Naive thymus-derived CD8-positive, alpha-beta T cell (primary cell): ENCODE data around the gene GIPR. TPM values are rescaled to one million over a fixed set of nuclear protein-coding genes. Genes with fewer than 3 reads are reported as not detected.
"Not testable (repeated sequence)": the region's sequence is repeated elsewhere in the genome, so short reads cannot be mapped to it uniquely, and the experiment has no call there.

ENCODE experiments used
- ATAC-seq, 2 donors: fragments of 150-1000 bp; cut with Tn5 transposase in 1 of 2; sonication (Bioruptor Pico), chemical (Tn5 transposase) in 1 of 2; 1 replicate in 1 of 2; 2 replicates in 1 of 2; pipeline ENCODE4 v1.10.0; 2021; ENCODE audit warnings: mild to moderate bottlenecking in 2 of 2, moderate library complexity in 2 of 2
- POLR2A ChIA-PET: fragments of 350-600 bp; sonication (Branson Sonifier 250); formaldehyde crosslinking; loops from one replicate; lab custom pipeline; 2021; ENCODE audit warnings: antibody characterized with exemption; lab: Charles Lee
- DNase-seq, 10 donors: peaks; one replicate each; pipeline versions ENCODE4 v3.0.0 to v3.0.0-alpha.2; 2020 to 2022
- H3K27ac Mint-ChIP-seq, 10 donors: one replicate each; pipeline ENCODE4 v1.8.0; 2020 to 2022; ENCODE audit warnings: mild to moderate bottlenecking in 10 of 10, mixed read lengths in 10 of 10, moderate library complexity in 4 of 10, inconsistent platforms in 1 of 10
- H3K27me3 Mint-ChIP-seq, 5 donors: one replicate each; pipeline ENCODE4 v1.8.0; 2021 to 2022; ENCODE audit warnings: mixed read lengths in 5 of 5
- H3K36me3 Mint-ChIP-seq, 3 donors: one replicate each; pipeline ENCODE4 v1.8.0; 2020 to 2022; ENCODE audit warnings: mixed read lengths in 3 of 3, mild to moderate bottlenecking in 2 of 3, inconsistent platforms in 1 of 3
- H3K4me1 Mint-ChIP-seq, 4 donors: one replicate each; pipeline ENCODE4 v1.8.0; 2021 to 2022; ENCODE audit warnings: mixed read lengths in 4 of 4
- H3K4me3 Mint-ChIP-seq, 10 donors: one replicate each; pipeline ENCODE4 v1.8.0; 2020 to 2022; ENCODE audit warnings: mild to moderate bottlenecking in 10 of 10, mixed read lengths in 10 of 10, moderate library complexity in 6 of 10, inconsistent platforms in 1 of 10
- H3K9me3 Mint-ChIP-seq, 9 donors: one replicate each; pipeline ENCODE4 v1.8.0; 2020 to 2022; ENCODE audit warnings: mixed read lengths in 9 of 9, mild to moderate bottlenecking in 3 of 9, inconsistent platforms in 1 of 9, moderate library complexity in 1 of 9
- polyA plus RNA-seq, 3 donors: library from polyadenylated mRNA; unstranded; fragments of 300-500 nt; fragmentation: Illumina TruSeq; gene quantifications; one replicate each; pipeline ENCODE4 v1.2.3, GENCODE V29; 2021
- total RNA-seq, 8 experiments: library from RNA in 2 of 8; stranded (reverse) in 2 of 8; gene quantifications; one replicate each; pipeline ENCODE4 v1.2.3 and lab custom pipeline; 2021 to 2026

The GIPR gene
- total and polyA plus RNA-seq, 5 experiments from 2014 or later, result 0.38 to 10.4 (median 5.1) TPM; not detected in 1

DNA sequence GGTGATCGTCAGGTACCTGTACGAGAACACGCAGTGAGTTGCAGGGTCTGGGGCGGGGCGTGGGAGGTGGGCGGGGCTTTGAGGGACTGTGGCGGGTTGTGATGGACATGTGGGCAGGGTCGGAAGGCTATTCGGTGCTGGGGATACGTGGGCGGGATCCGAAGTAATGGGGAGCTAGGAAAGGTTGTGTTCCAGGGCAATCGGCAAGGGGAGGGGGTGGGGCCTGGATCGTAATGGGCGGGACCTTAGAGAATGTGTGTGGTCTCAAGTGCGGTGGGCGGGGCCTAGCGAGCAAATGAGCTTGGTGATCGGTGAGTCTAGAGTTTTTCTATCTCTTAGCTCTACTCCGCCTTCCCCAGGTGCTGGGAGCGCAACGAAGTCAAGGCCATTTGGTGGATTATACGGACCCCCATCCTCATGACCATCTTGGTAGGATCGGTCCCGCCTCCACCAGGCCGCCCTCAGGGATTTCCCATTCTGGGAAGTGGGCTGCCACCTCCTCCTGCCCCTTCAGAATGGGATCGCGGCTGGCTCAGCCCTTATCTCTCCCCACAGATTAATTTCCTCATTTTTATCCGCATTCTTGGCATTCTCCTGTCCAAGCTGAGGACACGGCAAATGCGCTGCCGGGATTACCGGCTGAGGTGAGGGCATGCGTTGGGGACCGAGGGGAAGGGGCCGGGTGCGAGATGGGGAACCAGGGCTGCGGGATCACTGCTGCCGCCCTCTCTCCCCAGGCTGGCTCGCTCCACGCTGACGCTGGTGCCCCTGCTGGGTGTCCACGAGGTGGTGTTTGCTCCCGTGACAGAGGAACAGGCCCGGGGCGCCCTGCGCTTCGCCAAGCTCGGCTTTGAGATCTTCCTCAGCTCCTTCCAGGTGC is 9.6 kb downstream of the GIPR start:
- ATAC-seq (peak; percentile 61 to 68), DNase-seq (peak; percentile 58 to 90 (median 80))
- POLR2A ChIA-PET, result interaction anchor here (0.6 to 2.8 kb wide), 11 partner anchors 8 to 210 kb away, joined by 3 to 16 read pairs (median 4); partner anchors contain the start of genes FOSB, GIPR, QPCTL and SIX5

DNA sequence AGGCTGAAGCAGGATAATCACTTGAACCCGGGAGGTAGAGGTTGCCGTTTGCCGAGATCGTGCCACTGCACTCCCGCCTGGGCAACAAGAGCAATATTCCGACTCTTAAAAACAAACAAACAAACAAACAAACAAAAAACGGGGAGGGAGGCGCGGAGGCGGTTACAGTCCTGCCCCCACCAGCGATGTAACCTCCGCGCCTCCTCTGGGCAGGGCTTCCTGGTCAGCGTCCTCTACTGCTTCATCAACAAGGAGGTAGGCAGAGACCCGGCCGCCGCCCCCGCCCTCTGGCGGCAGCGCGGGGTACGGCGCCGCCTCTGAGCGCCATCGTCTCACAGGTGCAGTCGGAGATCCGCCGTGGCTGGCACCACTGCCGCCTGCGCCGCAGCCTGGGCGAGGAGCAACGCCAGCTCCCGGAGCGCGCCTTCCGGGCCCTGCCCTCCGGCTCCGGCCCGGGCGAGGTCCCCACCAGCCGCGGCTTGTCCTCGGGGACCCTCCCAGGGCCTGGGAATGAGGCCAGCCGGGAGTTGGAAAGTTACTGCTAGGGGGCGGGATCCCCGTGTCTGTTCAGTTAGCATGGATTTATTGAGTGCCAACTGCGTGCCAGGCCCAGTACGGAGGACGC is 13.5 kb downstream of the GIPR start:
- H3K9me3 Mint-ChIP-seq, result no peaks in the 10 kb centered on the region
- peak; percentile 73 to 89 (median 86) for DNase-seq
- peak overlapping the region in 8 of 10 donors; percentile 48 to 87 (median 78) for H3K27ac Mint-ChIP-seq
- peak overlapping the region; percentile 70 to 88 (median 78) for H3K4me3 Mint-ChIP-seq
- peaks cover 0 to 5% (median 0%) of the 10 kb centered on the region in 5 donors for H3K27me3 Mint-ChIP-seq
- ATAC-seq, result peak; percentile 75 to 82
- peaks cover 0 to 28% (median 9%) of the 10 kb centered on the region in 3 donors for H3K36me3 Mint-ChIP-seq
- POLR2A ChIA-PET, result interaction anchor here (0.7 to 2.5 kb wide), 10 partner anchors 10 to 1064 kb away, joined by 3 to 19 read pairs (median 6); partner anchors contain the start of genes FKRP, GIPR, QPCTL and SIX5
- peaks cover 15 to 26% (median 24%) of the 10 kb centered on the region in 4 donors for H3K4me1 Mint-ChIP-seq

More for the DNA sequence above, 9.6 kb downstream of the GIPR start:
- Mint-ChIP-seq H3K9me3 (no peaks in the 10 kb centered on the region), H3K4me3 (peak overlapping the region; percentile 78 to 95 (median 88)), H3K27ac (peak overlapping the region in 8 of 10 donors; percentile 64 to 94 (median 89)), H3K27me3 (peaks cover 0 to 6% (median 0%) of the 10 kb centered on the region in 5 donors), H3K36me3 (no peaks in the 10 kb centered on the region), H3K4me1 (peaks cover 12 to 30% (median 24%) of the 10 kb centered on the region in 4 donors)

DNA sequence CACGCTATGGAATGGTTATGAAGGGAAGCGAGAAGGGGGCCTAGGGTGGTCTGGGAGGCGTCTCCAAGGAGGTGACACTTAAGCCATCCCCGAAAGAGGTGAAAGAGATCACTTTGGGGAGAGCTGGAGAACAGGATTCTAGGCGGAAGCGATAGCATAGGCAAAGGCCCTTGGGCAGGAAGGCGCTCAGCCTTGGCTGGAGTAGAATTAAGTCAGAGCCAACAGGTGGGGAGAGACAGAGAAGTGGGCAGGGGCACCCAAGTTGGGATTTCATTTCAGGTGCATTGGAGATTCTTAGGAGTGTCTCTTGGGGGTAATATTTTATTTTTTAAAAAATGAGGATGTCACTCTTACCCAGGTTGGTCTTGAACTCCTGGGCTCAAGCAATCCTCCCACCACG is 14.1 kb downstream of the GIPR start:
- Mint-ChIP-seq H3K9me3 (no peaks in the 10 kb centered on the region), H3K36me3 (peaks cover 0 to 34% (median 9%) of the 10 kb centered on the region in 3 donors), H3K27ac (peak overlapping the region in 5 of 10 donors; percentile 26 to 83 (median 74)), H3K4me1 (peaks cover 12 to 23% (median 19%) of the 10 kb centered on the region in 4 donors), H3K4me3 (peak overlapping the region in 4 of 10 donors; percentile 37 to 77 (median 59)), H3K27me3 (peaks cover 0 to 5% (median 0%) of the 10 kb centered on the region in 5 donors)
- DNase-seq (no peak), ATAC-seq (no peak)
- POLR2A ChIA-PET, result interaction anchor here (0.9 to 2.5 kb wide), 7 partner anchors 9 to 87 kb away, joined by 3 to 19 read pairs (median 6); partner anchors contain the start of genes GIPR, QPCTL, SIX5 and SNRPD2

DNA sequence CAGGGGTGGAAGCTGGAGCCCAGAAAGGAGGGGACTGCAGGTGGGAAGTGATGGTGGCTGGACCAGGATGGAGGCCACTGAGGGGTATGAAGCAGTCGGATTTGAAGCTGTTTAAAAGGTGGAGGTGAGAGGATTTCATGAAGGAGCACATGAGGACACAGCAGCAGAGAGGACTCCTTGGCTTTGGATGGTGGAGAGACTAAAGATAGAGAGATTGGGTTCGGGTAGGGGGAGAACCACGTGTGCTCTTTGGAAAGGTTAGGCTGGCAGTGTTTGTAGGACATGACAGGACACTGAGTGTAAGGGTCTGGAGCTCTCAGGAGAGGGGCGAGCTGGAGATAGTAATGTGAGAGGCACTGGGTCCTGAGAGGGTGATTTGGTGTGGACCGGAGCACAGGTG is 14.9 kb downstream of the GIPR start:
- peaks cover 0 to 41% (median 11%) of the 10 kb centered on the region in 3 donors for H3K36me3 Mint-ChIP-seq
- ATAC-seq (no peak), DNase-seq (no peak)
- peaks cover 0 to 5% (median 0%) of the 10 kb centered on the region in 5 donors for H3K27me3 Mint-ChIP-seq
- POLR2A ChIA-PET, result interaction anchor here (0.9 to 1.0 kb wide), 2 partner anchors 9 to 13 kb away, joined by 3 to 6 read pairs; partner anchors contain the start of genes QPCTL and SNRPD2
- no peak overlapping the region for H3K4me3 Mint-ChIP-seq
- H3K9me3 Mint-ChIP-seq, result no peaks in the 10 kb centered on the region
- H3K4me1 Mint-ChIP-seq, result peaks cover 9 to 17% (median 12%) of the 10 kb centered on the region in 4 donors
- H3K27ac Mint-ChIP-seq, result peak overlapping the region in 4 of 10 donors; percentile 42 to 82 (median 60)

DNA sequence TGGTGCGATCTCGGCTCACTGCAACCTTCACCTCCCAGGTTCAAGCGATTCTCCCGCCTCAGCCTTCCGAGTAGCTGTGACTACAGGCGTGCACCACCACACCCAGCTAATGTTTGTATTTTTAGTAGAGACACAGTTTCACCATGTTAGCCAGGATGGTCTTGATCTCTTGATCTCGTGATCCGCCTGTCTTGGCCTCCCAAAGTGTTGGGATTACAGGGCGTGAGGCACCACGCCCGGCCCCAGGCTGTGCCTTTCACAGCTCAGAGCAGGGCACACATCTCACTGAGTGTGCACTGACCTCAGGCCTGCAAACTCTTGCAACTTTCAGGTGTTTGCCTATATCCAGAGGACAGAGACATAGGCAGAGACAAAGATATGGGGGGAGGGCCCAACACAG is 17.0 kb downstream of the GIPR start:
- Mint-ChIP-seq H3K36me3 (peaks cover 0 to 55% (median 13%) of the 10 kb centered on the region in 3 donors), H3K27ac (peak overlapping the region in 1 of 10 donors; percentile 73), H3K4me1 (peaks cover 11 to 28% (median 14%) of the 10 kb centered on the region in 4 donors)
- H3K27me3 Mint-ChIP-seq, H3K4me3 Mint-ChIP-seq, ATAC-seq, DNase-seq, H3K9me3 Mint-ChIP-seq: not testable (repeated sequence)
- POLR2A ChIA-PET, result interaction anchor here (0.6 to 0.7 kb wide), 3 partner anchors 23 to 1500 kb away, joined by 3 to 5 read pairs (median 4); no protein-coding TSS in a partner anchor

DNA sequence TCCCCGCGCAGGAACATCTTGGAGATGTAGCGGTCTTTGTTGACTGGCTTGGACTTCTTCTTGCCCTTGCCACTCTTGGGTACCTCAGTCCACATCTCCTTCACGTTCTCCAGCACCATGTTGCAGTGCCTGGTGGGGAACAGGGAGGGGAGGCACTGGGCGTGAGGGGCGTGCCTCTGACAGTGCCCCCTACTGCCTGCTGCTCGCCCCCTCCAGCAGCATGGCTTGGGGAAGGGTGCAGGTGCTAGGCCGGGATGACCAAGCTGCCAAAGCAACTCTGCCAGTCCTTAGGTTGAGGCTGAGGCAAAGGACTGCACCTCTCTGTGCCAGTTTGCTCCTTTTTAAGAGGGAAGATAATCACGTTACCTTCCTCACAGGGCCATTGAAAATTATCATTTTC is 19.6 kb downstream of the GIPR start:
- H3K36me3 Mint-ChIP-seq, result peaks cover 0 to 55% (median 13%) of the 10 kb centered on the region in 3 donors
- no peak overlapping the region for H3K4me3 Mint-ChIP-seq

DNA sequence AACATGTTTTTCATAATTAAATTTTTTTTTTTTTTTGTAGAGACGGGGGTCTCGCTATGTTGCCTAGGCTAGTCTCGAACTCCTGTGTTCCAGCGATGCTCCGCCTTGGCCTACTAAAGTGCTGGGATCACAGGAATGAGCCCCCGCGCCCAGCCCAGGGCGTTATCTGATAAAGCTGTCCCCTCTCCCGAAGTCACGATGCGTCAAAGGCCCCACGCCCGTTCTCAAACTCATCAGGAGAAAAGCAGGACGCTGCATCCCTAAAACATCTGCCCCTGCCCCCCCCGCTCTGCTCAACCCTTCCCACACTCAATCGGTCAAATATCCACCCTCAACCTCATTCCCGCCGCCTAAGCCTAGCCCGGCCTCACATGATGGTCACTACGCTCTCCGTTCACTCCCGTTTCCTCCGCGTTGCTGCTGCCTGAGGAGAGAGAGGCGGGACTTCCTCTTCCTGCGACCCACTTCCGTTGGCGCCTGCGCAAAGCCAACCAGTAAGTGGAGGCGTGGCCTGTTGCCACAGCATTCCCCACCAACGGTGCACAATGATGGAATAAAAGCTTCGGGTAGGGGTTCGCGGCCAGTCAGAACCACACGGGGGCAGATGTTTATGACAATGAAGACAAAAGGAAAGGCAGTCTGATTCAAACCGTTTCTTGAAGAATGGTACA is 23.6 kb downstream of the GIPR start, which contains the start of gene SNRPD2:
Gene SNRPD2 (minus strand): TSS at position 438 of the 671 bp plus-strand sequence. CDS start 65 bp downstream, at position 373.
- Mint-ChIP-seq H3K9me3 (no peaks in the 10 kb centered on the region), H3K36me3 (peaks cover 0 to 41% (median 6%) of the 10 kb centered on the region in 3 donors), H3K27me3 (no peaks in the 10 kb centered on the region), H3K4me1 (peaks cover 9 to 35% (median 23%) of the 10 kb centered on the region in 4 donors), H3K27ac (peak within 1 kb of the TSS; percentile 89 to 99 (median 96)), H3K4me3 (peak within 1 kb of the TSS; percentile 91 to 100 (median 96))
- ATAC-seq (peak; percentile 46 to 53), DNase-seq (peak in 9 of 10 donors; percentile 84 to 96 (median 91))
- POLR2A ChIA-PET, result interaction anchor here (0.6 to 3.5 kb wide), 17 partner anchors 9 to 304 kb away, joined by 3 to 47 read pairs (median 5); partner anchors contain the start of genes CCDC61, FBXO46, GIPR and MYPOP

More for the DNA sequence above, 19.6 kb downstream of the GIPR start:
- Mint-ChIP-seq H3K9me3 (no peaks in the 10 kb centered on the region), H3K27ac (no peak overlapping the region), H3K27me3 (no peaks in the 10 kb centered on the region), H3K4me1 (peaks cover 10 to 31% (median 19%) of the 10 kb centered on the region in 4 donors)
- POLR2A ChIA-PET, result interaction anchor here (1.2 kb wide), 1 partner anchor 10 kb away, joined by 6 read pairs; no protein-coding TSS in a partner anchor
- DNase-seq (no peak), ATAC-seq (no peak)

DNA sequence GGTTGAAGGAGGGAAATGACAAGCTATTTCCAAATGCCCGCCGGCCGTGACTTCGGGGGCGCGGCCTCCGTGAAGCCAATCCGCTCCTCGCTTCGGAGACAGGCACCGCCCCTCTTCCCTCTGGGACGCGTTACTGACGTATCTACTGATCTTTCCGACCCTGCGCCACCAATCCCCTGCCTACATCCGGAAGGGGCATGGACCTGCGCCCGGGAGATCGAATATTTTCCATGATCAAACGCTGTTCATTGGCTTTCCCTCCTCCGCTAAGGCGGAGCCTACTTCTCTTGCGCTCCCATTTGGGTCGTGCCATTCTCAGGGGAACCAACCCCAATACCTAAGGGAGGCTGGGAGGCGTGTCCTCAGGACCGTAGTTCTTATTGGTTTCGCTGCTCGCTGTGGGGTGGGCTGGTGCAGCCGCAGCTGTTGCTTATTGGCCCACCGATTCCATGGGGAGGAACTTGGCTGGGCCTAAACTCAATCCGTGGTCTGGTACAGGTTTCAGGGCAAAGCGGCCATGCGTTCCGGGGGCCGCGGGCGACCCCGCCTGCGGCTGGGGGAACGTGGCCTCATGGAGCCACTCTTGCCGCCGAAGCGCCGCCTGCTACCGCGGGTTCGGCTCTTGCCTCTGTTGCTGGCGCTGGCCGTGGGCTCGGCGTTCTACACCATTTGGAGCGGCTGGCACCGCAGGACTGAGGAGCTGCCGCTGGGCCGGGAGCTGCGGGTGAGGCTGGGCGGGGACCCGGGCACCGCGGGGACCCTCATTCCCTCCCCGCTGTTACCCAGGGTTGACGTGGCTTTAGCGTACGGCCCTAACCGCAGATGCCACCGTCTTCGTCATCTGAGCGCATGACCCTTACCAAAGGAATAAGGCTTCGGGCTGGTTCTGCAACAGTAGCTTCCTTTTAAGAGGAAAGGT is 24.4 kb downstream of the GIPR start, which contains the start of gene QPCTL:
Gene QPCTL (plus strand): TSS at position 480 of the 919 bp plus-strand sequence. CDS start 38 bp downstream, at position 518.
- peak; percentile 89 to 99 (median 98) for DNase-seq
- POLR2A ChIA-PET, result interaction anchor here (0.6 to 3.5 kb wide), 18 partner anchors 9 to 303 kb away, joined by 3 to 47 read pairs (median 4); partner anchors contain the start of genes CCDC61, FBXO46, GIPR and MYPOP
- H3K4me1 Mint-ChIP-seq, result peaks cover 9 to 34% (median 23%) of the 10 kb centered on the region in 4 donors
- peaks cover 0 to 39% (median 7%) of the 10 kb centered on the region in 3 donors for H3K36me3 Mint-ChIP-seq
- peak; percentile 88 to 90 for ATAC-seq
- H3K27ac Mint-ChIP-seq, result peak within 1 kb of the TSS; percentile 89 to 99 (median 96)
- no peaks in the 10 kb centered on the region for H3K9me3 Mint-ChIP-seq
- no peaks in the 10 kb centered on the region for H3K27me3 Mint-ChIP-seq
- peak within 1 kb of the TSS; percentile 91 to 100 (median 96) for H3K4me3 Mint-ChIP-seq

DNA sequence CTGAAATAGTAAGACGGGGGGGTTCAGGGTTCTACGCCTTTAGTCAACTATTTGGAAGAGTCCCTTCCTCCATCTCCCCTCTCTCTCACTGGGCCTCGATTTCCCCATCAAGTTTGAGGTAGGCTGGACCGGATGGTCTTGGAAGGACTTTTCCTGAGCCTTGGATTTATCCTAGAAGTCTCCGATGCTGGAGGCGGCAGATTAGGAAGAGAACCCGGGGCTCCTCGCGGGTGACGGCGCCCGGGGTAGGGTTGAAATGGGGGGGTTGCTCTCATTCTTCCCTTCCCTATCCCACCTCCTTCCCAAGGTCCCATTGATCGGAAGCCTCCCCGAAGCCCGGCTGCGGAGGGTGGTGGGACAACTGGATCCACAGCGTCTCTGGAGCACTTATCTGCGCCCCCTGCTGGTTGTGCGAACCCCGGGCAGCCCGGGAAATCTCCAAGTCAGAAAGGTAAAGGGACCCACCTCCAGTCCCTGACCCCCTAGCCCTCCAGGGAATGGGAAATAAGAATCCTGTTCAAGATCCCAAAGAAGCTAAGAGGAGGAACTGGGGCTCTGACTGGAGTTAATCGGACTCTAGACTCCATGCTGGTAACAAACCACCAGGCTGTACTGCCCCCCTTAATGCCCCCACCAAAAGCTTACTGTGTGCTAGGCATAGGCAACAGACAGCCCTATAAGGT is 25.2 kb downstream of the GIPR start:
- peak; percentile 46 to 85 (median 67) for DNase-seq
- Mint-ChIP-seq H3K9me3 (no peaks in the 10 kb centered on the region), H3K4me1 (peaks cover 9 to 37% (median 22%) of the 10 kb centered on the region in 4 donors), H3K27ac (peak overlapping the region; percentile 57 to 99 (median 96)), H3K36me3 (peaks cover 0 to 37% (median 10%) of the 10 kb centered on the region in 3 donors), H3K27me3 (no peaks in the 10 kb centered on the region), H3K4me3 (peak overlapping the region; percentile 91 to 100 (median 96))
- POLR2A ChIA-PET, result interaction anchor here (0.6 to 3.5 kb wide), 11 partner anchors 12 to 1427 kb away, joined by 3 to 47 read pairs (median 6); partner anchors contain the start of genes CCDC61, FBXO46 and SIX5
- no peak for ATAC-seq
